AG04449 (cell line): ENCODE measurements around the gene DUSP15.
"Not testable (repeated sequence)": the region's sequence is repeated elsewhere in the genome, so short reads cannot be mapped to it uniquely, and the experiment has no call there.

Source experiments
- CTCF ChIA-PET: fragments of 350-600 bp; formaldehyde crosslinking; extraction: SDS; loops from one replicate; lab custom pipeline; 2021; ENCODE audit warnings: antibody characterized with exemption; lab: Yijun Ruan, JAX
- POLR2A ChIA-PET: fragments of 400-600, 350-600 bp; formaldehyde crosslinking; extraction: SDS; loops from one replicate; lab custom pipeline; 2020; ENCODE audit warnings: antibody characterized with exemption, inconsistent platforms; lab: Yijun Ruan, JAX
- DNase-seq: peaks from one replicate; pipeline ENCODE4 v3.0.0-alpha.2; 2010; ENCODE audit warnings: low read depth, low spot score
- H3K4me3 ChIP-seq: 2 replicates; pipeline ENCODE4 v1.5.1; 2011; ENCODE audit warnings: low read depth, mild to moderate bottlenecking, control low read depth, low read length
- CTCF ChIP-seq: IDR thresholded peaks from one replicate; pipeline ENCODE4 v1.5.1; 2011; ENCODE audit warnings: mild to moderate bottlenecking, moderate library complexity, low read length, control low read depth, inconsistent platforms; ENCODE audit not compliant: insufficient read depth; ENCODE audit errors: missing control alignments

DUSP15 gene

DNA sequence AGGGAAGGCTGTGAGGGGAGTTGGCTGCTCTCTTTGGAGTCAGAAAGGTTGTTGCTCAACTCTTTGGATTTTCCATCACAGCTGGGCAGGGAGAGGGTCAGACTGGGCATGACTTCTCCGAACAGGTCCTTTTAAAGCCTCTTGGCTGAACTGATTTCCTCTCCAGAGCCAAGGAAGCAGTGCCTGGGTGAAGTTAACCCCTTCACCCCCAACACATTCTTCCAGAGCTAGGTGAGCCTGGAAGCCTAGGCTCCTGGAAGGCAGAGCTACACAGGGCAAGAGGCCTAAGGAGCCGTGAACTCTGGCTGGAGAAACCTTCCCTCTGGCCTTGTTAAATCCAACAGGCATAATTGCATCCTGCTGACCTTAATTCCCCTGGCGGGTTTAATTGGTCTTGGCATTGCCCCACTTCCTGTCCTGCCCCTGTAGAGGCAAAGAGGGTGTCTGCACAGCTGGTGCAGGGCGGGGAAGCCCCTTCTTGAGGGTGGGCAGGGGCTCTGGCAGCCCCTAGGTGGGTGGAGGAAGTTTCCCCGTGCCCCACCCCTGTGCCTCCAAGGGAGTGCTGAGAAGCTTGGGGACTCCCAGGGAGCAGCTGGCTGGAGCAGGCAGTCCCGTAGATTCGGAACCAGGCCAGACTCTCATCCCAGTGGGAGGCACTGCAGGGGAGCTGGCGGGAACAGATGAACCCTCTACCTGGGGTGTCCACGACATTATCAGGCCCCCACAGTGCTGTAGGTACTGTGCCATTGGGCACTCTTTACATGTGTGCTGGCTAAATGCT is 54.7 kb downstream of the DUSP15 start:
- DNase-seq: no peak
- no peak for TF ChIP-seq CTCF
- ChIA-PET CTCF (interaction anchor here (1.0 to 12.9 kb wide), 7 partner anchors 9 to 277 kb away, joined by 3 to 242 read pairs (median 11); partner anchors contain the start of gene FOXS1), POLR2A (no interaction called here)
- no peak overlapping the region for H3K4me3 ChIP-seq

DNA sequence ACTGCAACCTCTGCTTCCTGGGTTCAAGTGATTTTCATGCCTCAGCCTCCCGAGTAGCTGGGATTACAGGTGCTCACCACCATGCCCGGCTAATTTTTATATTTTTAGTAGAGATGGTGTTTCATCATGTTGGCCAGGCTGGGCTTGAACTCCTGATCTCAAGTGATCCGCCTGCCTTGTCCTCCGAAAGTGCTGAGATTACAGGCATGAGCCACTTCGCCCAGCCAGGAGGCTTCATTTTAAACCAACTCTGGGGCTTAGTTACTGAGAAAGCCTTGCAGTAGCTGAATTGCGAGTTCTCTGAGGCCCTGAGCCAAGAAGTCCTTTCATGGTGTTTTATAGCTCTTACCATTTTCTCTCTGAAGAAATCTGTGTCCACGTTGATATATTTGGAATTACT is 56.2 kb downstream of the DUSP15 start:
- H3K4me3 ChIP-seq, DNase-seq, POLR2A ChIA-PET: not testable (repeated sequence)
- CTCF ChIA-PET: interaction anchor here (0.6 to 12.9 kb wide), 7 partner anchors 10 to 278 kb away, joined by 3 to 242 read pairs (median 4); partner anchors contain the start of gene FOXS1

GRCh38 chr20:31813611-31814010 is 56.7 kb downstream of the DUSP15 start:
- no peak for DNase-seq
- ChIA-PET CTCF (interaction anchor here (0.6 to 12.9 kb wide), 7 partner anchors 11 to 279 kb away, joined by 3 to 242 read pairs (median 4); partner anchors contain the start of gene FOXS1), POLR2A (no interaction called here)
- H3K4me3 ChIP-seq: no peak overlapping the region
- no peak for TF ChIP-seq CTCF

DNA sequence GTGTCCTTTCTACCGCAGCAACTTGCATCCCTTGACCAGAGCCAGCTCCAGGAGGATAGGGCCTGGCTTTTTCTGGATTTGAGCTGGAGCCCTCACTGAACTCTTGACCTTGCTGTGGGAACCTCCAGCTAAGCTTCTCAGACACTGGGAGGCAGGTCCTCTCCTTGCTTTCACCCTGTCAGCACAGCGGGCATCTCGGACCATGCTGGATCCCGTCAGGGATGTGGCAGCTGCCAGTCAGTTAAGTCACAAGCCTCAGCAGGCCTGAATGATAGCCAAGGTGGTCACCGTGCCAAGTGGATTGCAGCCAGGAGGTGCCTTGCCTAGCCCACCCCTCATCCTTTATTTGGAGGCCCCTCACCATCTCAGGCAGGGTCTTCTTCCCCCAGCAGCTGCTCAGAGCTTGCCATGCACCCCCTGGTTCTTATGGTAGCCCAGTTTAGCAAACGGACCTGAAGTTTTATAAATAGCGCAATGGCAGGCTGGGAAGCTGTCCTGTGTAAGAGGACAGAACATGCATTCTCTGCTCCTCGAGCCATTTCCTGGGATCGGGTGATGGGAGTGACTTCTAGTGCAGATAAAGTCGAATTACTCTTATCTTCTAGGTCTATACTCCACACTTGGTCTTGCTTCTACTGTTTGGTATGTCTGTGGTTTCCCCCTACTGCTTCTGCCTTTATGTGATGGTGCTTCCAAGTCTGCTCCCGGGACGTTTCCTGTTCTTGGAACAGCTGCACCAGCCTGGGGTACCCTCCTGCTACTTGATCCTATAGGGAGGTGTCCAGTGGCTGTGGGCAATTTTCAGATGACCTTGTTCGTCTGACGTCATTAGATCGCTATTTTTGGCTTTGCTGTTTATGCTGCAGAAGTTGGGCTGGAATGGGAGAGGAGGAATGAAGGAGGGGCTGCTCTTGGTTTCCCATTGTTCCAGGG is 58.3 kb downstream of the DUSP15 start:
- no peak for DNase-seq
- POLR2A ChIA-PET: no interaction called here
- no peak overlapping the region for H3K4me3 ChIP-seq
- CTCF ChIA-PET: interaction anchor here (0.6 to 11.0 kb wide), 4 partner anchors 12 to 220 kb away, joined by 3 to 91 read pairs (median 4); no protein-coding TSS in a partner anchor
- TF ChIP-seq CTCF: no peak

DNA sequence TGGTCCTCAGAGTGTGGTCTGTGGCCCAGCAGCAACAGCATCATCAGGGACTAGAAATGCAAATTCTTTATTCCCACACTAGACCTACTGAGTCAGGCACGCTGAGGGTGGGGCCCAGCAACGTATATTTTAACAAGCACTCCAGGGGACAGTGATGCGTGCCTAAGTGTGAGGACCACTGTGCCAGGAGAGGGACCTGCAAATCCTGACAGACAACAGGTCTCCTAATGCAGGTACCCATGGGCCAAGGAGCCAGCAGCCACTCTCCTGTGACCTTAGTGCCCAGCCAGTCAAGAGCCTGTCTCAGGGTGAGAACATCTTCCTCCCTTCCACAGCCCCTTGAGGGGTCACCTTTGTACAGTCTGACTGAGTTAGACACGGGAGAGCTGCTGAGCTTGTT is 59.1 kb downstream of the DUSP15 start:
- DNase-seq: no peak
- ChIA-PET POLR2A (no interaction called here), CTCF (interaction anchor here (1.3 to 11.0 kb wide), 3 partner anchors 13 to 177 kb away, joined by 3 to 91 read pairs (median 4); no protein-coding TSS in a partner anchor)
- no peak for TF ChIP-seq CTCF
- H3K4me3 ChIP-seq: no peak overlapping the region
